Activated effector memory CD4-positive, alpha-beta T cell treated with Interleukin-2 at 50 U/mL for 16 hours (primary cell): Measurements from ENCODE around the gene SARNP.

ENCODE experiments used
- DNase-seq: peaks from one replicate; pipeline ENCODE4 v3.0.0-alpha.2; 2020

The SARNP gene

GRCh38 chr12:55721601-55722213 is 95.8 kb downstream of the SARNP start:
- no peak for DNase-seq

DNA sequence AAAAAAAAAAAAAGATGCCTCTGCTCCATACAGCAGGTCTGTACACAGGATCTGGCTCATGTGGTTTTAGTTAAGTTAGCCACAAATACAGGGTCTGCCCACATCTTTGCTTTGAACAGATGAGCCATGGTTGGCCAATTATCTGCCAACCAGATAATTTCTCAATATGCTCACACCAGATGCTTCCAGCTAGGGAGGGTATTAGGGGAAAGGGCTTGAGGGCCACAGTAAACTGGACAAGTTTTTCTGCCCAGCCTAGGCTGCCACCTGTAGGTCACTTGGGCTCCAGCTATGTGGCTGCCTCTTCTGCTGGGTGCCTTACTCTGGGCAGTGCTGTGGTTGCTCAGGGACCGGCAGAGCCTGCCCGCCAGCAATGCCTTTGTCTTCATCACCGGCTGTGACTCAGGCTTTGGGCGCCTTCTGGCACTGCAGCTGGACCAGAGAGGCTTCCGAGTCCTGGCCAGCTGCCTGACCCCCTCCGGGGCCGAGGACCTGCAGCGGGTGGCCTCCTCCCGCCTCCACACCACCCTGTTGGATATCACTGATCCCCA is 96.6 kb downstream of the SARNP start:
- no peak for DNase-seq

DNA sequence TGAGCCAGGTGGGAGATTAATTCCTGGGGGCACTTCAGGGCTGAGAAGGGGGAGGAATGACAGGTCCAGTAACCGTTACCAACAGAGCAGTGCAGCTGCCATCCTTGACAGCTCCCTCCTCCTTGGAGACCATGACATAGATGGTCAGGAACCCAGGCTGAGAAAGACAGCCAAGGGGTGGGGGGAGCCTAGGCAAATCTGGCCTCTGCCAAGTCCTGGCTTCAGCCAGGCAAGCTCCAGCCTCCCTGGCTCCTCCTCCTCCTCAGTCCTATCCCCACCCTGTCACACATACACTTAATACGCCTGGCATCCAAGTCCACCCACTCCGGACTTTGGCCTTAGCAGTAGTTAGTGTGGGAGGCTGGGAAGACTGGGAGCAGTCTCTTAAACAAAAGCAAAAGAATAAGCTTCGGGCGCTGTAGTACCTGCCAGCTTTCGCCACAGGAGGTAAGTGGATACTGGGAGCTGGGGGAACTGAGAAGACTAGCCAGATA is 97.4 kb downstream of the SARNP start, which contains the start of gene RDH5:
TSS of gene RDH5 (plus strand) at position 323 of the 494 bp plus-strand sequence. CDS start 792 bp downstream, outside the sequence.
- no peak for DNase-seq

- DNase-seq, result no peak
Measured at GRCh38 chr12:55719371-55719770, 98.2 kb downstream of the SARNP start.

DNA sequence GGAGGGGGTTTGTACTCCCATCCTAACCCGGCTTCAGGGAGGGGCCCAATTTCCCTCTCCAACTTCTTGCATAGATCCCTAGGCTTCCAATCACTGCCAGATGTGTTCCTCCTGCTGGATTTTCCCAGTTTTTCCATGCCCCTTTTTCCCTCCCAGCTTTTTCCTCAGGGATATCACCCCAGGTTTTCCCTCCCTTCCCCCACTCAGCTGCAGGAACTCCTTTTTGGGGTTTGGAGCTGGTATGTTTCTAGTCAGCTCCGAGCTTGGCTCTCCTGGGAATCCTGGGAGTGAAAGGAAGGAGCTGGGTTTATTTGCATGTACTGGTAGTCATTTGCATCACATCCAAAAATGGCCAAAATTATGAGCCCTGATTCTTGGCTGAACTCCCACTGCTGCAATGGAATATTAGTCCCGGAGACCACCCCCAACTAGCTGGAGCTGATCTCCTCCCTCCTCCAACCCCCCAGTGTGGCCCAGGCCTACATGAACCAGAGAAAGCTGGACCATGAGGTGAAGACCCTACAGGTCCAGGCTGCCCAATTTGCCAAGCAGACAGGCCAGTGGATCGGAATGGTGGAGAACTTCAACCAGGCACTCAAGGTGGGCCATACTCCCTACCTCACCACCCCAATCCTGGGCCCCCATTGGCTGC is 98.8 kb downstream of the SARNP start:
- no peak for DNase-seq

DNA sequence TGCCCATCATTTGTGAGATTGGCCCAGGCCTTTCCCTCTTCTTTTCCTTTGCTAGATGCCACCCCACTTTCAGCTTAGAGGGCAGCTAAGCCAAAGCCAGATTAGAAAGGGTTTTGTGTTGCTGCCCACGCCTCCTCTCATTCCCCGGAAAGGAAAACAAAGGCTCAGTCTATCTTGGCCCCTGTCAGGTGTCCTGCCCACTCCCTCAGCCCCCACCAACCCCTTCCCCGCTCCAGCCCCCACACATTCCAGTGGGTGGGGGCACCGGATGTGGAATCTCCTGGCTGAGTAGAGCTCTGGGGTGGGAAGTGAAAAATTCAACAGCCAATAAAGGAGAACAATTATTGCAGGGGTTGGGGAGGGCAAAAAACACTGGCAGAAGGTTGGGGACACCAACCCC is 99.5 kb downstream of the SARNP start:
- DNase-seq, result no peak

DNA sequence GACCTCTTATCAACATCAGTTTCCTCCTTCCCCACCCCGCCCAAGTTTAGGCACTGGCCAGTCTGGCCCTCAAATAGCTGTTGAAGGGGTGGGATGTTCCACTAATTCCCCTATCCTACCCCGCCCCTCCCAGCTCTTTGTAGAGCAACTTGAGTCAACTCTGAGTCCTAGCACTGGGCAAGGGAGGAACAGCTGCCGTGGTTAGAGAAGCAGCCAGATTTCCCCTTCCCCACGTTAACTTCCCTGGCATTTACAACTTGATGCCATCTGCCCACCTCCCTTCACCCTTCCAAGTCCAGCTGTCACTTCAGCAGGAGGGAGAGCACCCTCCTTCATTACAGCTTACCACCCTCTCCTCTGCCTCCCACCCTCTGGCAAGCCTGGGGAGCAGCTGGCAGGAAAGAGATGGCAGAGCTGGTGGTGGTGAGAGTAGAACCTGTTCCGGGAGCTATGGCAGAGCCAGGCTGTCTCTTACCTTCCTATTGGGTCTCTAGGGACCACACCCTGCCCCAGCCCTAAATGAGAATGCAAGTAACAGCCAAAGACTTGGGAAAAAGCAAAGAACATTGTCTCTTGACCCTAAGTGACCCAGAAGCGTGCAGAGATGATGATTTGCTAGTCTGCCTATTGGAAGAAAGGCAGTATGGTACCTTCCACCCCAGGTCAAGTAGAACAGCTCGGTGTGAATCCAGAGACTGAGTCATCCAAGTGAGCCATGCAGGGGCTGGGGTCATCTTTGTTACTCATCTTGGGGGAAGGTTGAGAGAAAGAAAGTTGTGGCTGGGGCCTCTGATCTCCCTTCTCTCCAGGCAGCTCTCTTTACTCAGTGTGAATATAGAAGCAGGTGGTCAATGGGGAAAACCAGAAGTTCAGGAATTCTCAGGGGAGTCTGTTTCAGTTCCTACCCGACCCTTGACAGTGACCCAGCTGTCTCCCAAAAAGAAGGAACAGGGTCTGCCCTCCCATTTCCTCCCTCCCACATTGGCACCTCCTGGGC is 100.2 kb downstream of the SARNP start:
- DNase-seq, result no peak

GRCh38 chr12:55716582-55716957 is 101.0 kb downstream of the SARNP start:
- DNase-seq, result no peak

DNA sequence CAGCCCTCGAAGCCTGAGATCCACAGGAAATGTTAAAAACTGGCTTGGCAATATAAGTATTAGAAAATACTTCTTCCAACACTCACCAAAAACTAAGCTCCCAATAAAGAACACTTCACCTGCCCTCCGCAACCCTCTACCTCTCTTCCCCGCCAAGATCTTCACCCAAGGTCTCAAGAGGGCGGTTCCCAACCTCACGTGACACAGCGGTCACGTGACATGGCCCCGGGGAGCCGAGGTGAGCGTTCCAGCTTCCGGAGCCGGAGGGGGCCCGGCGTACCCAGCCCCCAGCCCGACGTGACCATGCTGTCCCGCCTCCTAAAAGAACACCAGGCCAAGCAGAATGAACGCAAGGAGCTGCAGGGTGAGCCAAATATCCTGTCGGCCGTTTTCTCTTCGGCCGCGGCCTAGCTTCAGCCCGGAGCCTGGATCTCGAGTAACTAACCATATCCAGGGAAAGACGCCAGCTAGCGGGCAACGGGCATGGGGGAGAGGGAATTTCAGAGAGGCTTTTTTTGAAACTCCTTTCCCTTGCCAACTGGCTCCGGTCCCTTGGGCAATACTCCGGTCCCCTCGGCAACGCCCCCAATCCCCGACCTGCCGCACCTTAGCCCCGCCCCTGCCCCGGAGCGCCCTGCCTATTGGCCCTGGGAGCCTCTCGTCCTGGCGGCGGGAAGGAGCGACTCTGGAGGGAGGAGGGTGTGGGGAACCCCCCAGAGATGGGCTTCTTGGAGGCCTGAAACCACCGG is 101.5 kb downstream of the SARNP start, which contains the start of gene BLOC1S1:
TSS of gene BLOC1S1 (plus strand) at position 214 of the 749 bp plus-strand sequence. CDS start at position 220, 6 bp downstream.
- peak; percentile 87 for DNase-seq

GRCh38 chr12:55715169-55715764 is 102.3 kb downstream of the SARNP start:
- no peak for DNase-seq

DNA sequence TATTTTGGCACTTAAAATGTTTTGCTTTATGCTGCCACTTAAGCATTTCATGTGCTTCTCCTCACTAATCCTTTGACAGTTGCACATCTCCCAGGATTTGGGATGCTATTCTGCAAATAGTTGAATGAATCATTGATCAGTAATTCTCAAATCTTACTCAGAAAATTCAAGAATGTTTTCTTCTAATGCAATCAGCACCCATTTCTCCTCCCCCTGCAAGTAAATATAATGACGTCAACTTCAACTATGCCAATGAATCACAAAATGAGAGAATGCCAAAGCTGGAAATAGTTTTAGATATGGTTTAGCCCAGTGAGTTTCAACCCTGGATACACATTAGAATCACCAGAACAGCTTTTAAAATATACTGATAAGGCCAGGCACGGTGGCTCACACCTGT is 103.8 kb downstream of the SARNP start:
- no peak for DNase-seq

DNA sequence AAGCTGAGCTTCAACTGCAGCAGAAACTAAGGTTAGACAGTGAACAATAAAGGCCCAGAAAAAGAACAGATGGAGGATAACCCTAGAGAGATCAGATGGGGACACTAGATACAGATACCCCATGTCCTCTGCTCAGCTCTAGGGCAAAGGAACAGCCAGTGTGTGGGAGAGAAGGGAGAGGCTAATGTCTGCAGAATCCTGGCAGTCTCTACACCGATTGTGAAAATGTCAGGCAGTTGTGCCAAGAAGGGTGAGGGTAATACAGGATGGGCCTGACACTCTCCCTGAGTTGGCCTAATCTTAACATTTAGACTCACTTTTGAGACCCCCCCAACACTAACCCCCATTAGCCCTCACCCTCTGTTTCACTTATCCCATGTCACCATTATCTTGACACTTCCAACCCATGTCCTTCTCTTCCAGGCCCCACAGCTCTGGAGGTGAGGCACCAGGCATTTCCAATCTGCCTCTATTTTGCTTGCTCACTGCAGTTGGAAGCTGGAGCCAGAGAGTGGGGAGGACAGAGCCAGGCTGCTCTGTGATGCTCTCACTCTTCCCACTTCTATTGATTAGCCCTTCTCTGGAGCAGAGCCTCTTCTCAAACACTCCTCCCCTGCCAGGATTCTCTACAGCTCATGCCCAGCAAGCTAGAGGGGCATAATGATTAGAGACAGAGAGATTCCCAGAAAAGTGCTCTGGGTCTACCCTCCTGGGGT is 104.7 kb downstream of the SARNP start:
- DNase-seq, result no peak

GRCh38 chr12:55711786-55712553 is 105.6 kb downstream of the SARNP start:
- no peak for DNase-seq

- no peak for DNase-seq
Measured at GRCh38 chr12:55708695-55709233, 108.8 kb downstream of the SARNP start.

DNA sequence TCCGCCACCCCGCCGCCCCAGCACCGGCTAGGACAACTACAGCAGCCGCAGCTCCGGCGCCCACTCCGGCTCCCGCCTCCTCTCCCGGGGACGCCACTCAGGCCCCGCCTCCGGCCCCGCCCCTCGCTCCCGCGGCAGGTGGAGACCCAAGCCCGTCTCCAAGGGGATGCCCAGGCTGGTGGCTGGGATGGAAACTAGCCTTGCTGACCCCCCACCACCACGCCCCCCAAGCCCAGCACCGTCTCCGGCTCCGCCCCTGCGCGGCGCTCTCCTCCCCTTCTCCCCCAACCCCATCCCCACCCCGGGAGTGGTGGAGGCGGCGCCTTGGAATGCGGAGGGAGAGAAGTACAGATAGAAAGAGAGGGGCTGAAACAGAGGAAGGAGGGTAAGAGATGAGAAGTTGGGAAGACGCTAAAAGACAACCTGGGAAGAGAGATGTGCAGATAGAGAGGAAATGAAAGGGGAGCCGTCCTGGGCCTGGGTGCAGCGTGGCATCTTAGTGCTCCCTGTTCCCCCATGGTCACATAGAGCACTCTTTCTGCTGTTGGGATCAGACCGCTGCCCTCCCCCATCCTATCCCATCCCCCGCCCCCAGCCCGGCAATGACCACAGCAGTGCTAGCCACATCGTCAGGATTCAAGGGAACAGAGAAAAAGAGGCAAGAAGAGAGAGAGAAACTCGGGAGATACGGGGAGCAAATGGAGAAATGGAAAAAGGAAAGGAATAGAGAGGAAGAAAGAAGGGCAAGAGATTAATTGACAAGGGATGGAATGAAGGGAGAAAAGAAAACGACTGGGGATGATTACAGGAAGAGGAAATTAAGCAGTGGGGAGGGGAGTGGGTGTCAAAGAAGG is 109.5 kb downstream of the SARNP start, which contains the start of gene ITGA7:
TSS of gene ITGA7 (minus strand) at position 64 of the 854 bp plus-strand sequence. CDS start 222 bp downstream, outside the sequence.
- peak; percentile 42 for DNase-seq
